PC-3 (cell line): ENCODE results near the gene SLC33A1.

Source experiments
- EZH2 ChIP-seq: fragments of 300-600 bp; sonication (generic); IDR thresholded peaks from one replicate; pipeline ENCODE4 v1.6.1; 2017; ENCODE audit warnings: antibody characterized with exemption, mild to moderate bottlenecking, low read length; ENCODE audit not compliant: unreplicated experiment
- EZH2phosphoT487 ChIP-seq: fragments of 300-600 bp; sonication (generic); IDR thresholded peaks from 2 replicates; pipeline ENCODE4 v1.6.1; 2018; ENCODE audit warnings: mild to moderate bottlenecking, antibody characterized with exemption, low read length, borderline replicate concordance
- TF ChIP-seq, protein P1 (sequence below): fragments of 300-600 bp; sonication (generic); conservative IDR thresholded peaks from 2 replicates; pipeline ENCODE4 v1.5.1; 2017; ENCODE audit warnings: antibody characterized with exemption, low read depth, mild to moderate bottlenecking, low read length

GRCh38 chr3:155815030-155815545 is 39.1 kb downstream of the SLC33A1 start:
- TF ChIP-seq, protein P1, sequence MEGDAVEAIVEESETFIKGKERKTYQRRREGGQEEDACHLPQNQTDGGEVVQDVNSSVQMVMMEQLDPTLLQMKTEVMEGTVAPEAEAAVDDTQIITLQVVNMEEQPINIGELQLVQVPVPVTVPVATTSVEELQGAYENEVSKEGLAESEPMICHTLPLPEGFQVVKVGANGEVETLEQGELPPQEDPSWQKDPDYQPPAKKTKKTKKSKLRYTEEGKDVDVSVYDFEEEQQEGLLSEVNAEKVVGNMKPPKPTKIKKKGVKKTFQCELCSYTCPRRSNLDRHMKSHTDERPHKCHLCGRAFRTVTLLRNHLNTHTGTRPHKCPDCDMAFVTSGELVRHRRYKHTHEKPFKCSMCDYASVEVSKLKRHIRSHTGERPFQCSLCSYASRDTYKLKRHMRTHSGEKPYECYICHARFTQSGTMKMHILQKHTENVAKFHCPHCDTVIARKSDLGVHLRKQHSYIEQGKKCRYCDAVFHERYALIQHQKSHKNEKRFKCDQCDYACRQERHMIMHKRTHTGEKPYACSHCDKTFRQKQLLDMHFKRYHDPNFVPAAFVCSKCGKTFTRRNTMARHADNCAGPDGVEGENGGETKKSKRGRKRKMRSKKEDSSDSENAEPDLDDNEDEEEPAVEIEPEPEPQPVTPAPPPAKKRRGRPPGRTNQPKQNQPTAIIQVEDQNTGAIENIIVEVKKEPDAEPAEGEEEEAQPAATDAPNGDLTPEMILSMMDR: no peak
- TF ChIP-seq EZH2: no peak
- no peak for TF ChIP-seq EZH2phosphoT487
